ENCODE data around the gene SHD.

The SHD gene

GRCh38 chr19:4301590-4302242 is 22.6 kb downstream of the SHD start:
- DNase-seq = no peak

DNA sequence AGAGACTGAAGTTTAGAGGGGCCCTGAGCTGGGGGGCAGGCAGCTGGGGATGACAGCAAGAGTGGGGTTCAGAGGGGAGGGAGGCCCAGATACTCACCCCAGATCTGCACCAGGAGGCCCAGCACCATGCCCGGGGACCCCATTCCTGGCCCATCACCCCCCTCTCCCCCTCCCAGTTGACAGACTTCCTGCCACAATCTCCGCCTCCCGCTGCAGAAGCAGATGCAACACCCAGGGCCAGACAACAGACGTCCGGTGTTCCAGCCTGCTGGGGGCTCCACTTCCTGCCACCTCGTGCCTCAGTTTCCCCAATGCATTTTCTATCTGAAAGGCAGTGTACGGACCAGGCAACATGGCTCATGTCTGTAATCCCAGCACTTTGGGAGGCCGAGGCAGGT is 23.2 kb downstream of the SHD start, which contains the start of gene TMIGD2:
TMIGD2 (minus strand) TSS at position 147 of the 398 bp plus-strand sequence; CDS start at position 143, 4 bp downstream.
- DNase-seq = no peak

DNA sequence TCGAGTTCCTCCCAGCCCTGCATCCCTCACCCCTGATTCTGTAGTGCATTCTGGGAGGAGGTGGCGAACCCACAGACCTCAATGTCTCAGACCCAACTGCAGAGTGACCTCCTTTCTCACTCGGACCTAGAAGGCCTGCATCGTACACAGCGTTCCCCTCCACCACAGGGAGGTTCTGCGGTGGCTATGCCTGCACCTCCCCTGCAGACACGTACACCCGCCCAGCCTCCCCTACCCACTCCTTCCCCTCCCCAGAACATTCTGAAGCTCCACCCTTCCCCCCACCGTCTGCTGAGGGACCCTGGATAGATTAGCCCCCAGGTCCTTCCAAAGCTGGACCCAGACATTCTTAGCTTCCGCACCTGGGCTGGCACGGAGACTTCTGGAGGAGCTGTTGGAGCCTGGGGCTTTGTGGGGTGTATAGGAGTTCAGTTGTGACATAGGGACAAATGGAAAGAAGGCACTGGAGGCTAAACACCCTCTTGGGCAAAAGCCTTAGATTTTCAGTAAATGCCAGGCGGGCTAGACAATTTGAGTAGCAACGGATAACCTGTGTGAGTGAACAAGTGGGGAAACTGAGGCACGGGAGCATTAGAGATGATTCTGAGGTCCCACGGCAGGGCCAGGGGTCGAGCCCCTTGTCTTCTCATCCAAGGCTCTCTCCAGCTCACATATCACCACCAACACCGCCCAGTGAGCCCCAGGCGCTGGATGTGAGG is 24.9 kb downstream of the SHD start:
- DNase-seq = no peak

DNA sequence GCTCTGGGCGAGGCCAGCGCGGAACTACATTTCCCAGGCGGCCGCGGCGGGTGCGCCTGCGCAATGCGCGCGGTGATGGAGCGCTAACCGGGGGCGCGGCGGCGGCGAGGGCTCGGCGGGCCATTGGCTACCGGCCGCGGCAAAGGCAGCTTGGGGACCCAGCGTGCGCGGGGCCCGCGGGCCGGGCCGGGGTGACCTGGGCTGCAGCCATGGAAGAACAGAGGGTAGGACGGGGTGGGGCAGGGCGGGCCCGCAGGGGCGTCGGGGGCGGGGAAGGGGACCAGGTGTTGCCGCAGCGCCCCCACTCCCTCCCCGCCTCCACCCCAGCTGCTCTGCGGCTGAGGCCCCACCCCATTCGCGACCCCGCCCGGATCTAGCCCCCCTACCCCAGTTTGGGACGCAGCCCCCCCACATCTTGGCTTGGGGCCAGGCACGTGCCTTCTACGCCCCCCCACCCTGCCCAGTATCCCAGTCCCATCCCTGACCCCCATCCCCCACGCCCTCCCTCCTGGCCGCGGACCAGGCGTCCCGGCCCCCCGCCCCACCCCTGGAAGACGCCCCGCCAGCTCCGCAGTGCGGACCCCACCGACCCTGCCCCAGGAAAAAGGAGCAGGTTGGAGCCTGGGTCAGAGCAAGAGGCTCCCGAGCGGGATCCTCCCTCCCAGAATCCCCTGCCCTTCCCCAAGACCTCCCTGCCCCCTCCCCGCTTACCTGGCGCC is 25.6 kb downstream of the SHD start, which contains the start of gene FSD1:
FSD1 (plus strand) TSS at position 61 of the 719 bp plus-strand sequence; CDS start at position 210, 149 bp downstream.
- DNase-seq = peak; percentile 60

GRCh38 chr19:4305257-4305612 is 26.2 kb downstream of the SHD start:
- no peak for DNase-seq

DNA sequence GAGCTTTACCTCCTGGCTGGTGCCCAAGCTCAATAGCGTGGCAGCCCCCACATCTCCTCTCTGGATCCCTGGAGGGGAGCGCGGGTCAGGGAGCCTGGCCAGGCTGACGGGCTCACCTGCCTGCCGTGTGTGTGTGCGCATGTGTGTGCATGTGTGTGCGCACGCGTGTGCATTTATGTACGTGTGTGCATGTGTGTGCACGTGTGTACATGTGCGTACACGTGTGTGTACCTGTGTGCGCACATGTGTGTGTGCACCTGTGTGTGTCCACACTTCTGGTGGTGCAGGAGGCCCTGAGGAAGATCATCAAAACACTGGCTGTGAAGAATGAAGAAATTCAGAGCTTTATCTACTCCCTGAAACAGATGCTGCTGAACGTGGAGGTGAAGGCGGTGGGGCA is 26.6 kb downstream of the SHD start:
- DNase-seq = no peak

- no peak for DNase-seq
Measured at GRCh38 chr19:4310247-4311121, 31.4 kb downstream of the SHD start.

DNA sequence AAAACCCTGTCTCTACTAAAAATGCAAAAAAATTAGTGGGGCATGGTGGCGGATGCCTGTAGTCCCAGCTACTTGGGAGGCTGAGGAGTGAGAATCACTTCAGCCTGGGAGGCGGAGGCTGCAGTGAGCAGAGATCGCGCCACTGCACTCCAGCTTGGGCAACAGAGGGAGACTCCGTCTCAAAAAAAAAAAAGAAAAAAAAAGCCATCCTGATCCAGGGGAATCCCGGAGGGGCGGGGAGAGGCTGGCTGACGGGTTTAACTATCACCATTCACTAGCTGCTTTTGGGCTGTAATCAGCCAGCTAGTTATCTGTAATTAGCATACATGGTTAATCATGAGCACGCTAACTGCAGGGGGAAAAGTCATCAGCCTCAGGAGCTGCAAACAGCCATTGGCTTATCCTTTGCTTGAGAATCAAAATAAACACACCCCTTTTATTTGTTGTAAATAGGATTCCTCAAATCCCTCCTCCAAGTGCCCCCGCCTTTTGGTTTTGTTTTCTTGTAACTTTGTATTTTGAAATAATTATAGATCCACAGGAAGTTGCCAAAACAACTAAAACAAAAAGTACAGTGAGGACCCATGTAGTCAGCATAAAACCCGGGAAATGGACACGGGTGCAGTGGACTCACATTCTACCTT is 34.9 kb downstream of the SHD start:
- no peak for DNase-seq

- no peak for DNase-seq
Measured at GRCh38 chr19:4316956-4317355, 37.9 kb downstream of the SHD start.

DNA sequence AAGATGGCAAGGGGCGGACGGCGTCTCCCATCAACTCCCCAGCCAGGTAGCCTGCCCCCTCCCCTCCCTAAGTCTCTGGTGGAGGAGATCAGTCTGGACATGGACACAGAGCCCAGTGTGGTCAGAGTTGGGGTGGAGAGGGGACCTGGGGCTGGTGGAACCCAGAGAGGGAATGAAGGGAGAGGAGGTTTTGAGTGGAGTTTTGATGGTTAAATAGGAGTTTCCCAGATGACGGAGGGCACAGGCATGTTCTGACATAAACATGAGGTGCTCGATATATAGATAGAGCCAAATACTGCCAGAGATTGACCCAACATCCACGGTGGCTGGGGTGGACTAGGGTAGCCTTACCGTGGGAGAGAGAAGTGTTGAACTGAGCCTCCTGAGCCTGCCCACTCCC is 39.4 kb downstream of the SHD start:
- no peak for DNase-seq

DNA sequence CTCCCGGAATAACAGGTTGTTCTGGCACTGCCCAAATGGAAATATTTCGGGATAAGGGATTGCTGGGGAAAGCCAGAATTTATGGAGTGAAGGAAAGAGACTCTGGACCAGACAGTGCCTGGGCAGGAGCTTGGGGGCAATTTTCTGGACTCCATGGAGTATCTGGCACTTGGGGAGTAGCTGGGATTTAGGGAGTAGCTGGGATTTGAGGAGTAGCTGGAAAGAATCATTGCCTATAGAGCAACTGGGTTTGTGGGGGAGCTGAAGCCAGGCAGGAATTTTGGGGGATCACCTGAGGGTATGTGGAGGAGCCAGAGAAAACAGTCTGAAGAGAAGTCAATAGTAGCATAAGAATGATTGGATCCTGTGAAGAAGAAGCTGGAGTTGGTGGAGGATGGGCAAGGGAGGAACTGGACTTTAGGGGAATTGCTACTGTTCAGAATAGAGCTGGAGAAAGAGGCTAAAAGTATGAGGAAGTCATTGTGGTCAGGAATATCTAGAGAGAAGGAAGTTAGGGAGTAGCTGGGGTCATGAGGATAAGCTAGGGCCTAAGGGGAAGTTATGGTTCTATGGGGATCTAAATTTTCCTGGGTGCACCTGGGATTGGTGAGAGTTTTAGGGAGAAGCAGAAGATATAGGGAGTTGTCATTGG is 40.1 kb downstream of the SHD start:
- DNase-seq = no peak

- DNase-seq = no peak
Measured at GRCh38 chr19:4320419-4320818, 41.4 kb downstream of the SHD start.

DNA sequence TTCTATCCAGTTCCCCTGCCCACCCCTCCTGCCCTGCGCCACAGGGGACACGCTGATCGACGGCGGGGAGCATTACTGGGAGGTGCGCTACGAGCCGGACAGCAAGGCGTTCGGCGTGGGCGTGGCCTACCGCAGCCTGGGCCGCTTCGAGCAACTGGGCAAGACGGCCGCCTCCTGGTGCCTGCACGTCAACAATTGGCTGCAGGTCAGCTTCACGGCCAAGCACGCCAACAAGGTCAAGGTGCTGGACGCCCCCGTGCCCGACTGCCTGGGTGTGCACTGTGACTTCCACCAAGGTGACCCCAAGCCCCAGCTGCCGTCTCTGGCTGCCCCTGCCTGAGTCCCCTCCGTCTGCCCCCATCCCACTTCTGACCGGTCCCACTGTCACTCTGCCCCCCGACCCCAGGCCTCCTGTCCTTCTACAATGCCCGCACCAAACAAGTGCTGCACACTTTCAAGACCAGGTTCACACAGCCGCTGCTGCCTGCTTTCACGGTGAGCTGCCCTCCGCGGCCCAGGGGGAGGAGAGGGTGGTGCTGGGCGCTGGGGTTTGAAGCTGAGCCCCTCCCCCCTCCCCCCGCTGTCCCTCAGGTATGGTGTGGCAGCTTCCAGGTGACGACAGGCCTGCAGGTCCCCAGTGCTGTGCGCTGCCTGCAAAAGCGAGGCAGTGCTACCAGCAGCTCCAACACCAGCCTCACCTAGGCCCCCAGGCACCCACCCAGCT is 44.0 kb downstream of the SHD start:
- DNase-seq = no peak

DNA sequence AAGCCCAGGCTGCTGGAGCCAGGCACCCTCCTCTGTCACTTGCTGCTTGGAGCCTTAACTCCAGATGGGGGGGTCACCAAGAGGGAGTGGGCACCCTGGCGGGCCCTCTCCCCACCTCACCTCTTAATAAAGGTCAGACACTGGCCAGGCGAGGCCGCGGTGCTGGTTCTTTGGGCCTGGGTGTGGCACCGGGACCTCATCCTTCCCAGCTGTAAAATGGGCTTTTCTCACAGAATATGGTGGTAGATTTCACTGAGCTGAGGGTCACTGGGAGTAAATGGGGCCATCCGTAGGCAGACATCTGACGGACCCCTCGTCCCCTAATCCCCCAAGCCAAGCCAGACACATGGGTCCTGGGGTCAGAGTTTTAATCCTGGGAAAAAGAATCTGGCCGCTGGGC is 44.6 kb downstream of the SHD start:
- DNase-seq = no peak

DNA sequence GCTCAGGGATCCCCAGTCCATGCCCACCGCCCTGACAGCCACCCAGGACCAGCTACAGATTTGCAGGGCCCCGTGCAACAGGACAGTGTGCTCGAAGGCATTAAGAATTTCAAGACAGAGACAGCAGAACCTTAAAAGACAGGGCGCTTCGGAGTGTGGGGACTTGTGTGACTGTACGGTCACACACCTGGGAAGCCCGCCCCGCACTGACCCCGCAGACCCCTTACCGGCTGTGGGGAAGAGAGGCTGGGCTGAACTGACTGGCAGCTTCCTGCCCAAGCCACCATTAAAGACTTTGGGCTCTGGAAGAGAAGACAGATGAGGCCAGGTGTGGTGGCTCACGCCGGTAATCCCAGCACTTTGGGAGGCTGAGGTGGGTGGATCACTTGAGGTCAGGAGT is 45.2 kb downstream of the SHD start:
- DNase-seq = no peak

GRCh38 chr19:4326215-4326836 is 47.3 kb downstream of the SHD start:
- DNase-seq = no peak

- DNase-seq = no peak
Measured at GRCh38 chr19:4326837-4327251, 47.8 kb downstream of the SHD start.

DNA sequence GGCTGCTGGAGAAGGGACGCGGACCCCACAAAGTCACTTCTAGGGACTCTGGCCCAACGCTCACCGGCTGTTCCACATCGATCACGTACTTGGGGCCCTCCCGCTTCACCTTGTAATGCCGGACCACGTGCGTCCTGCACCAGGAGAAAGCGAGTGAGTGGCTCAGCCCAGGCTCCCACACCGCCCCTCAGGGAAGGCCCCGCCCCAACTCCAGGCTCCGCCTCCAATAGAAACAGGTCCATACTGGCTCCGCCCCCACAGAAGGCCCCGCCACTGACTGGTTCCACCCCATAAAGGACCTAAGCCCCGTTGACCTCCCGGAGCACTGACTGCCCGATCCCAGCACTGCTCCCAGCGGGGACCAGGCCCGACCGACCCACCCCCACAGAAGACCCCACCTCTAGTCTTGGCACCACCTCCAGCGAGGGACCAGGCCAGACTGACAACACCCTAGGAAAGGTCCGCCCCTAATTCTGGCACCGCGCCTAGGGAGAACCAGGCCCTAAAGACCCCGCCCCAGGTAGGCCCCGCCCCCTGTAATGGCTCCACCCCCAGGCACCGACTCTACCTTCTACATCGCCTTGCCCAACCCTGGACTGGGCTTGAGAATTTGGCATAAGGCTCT is 48.3 kb downstream of the SHD start:
- DNase-seq = no peak

- no peak for DNase-seq
Measured at GRCh38 chr19:4327877-4328242, 48.8 kb downstream of the SHD start.

All from COR-L47 (cell line).